GM12878 (cell line): ENCODE data around the gene CCDC51. TPM values are rescaled to one million over a fixed set of nuclear protein-coding genes. Genes with fewer than 3 reads are reported as not detected.

ENCODE experiments used
- ATAC-seq: fragments of 200-7000 bp; cut with Tn5 transposase; 3 replicates; pipeline ENCODE4 v1.9.1; 2020; ENCODE audit warnings: mild to moderate bottlenecking, moderate library complexity
- BruUV-seq: library from RNA; stranded (reverse); fragments of 400-500 nt; replicated peaks from 2 replicates; lab custom pipeline; 2021; lab: Mats Ljungman, UMichigan
- CTCF ChIA-PET: fragments of 300-600 bp; sonication (Branson Sonifier 250); formaldehyde crosslinking; extraction: SDS; loops from one replicate; lab custom pipeline; 2021; ENCODE audit warnings: inconsistent platforms; lab: Yijun Ruan, JAX
- POLR2A ChIA-PET: fragments of 350-600 bp; formaldehyde crosslinking; extraction: SDS; loops from one replicate; lab custom pipeline; 2021; ENCODE audit warnings: inconsistent platforms; lab: Charles Lee
- RAD21 ChIA-PET: fragments of 300-600 bp; sonication (Branson Sonifier 250); formaldehyde crosslinking; loops from one replicate; lab custom pipeline; 2023; ENCODE audit warnings: antibody characterized with exemption; ENCODE audit not compliant: unreplicated experiment; lab: Charles Lee
- SMC1A ChIA-PET: fragments of 300-600 bp; sonication (Branson Sonifier 250); formaldehyde crosslinking; loops from one replicate; lab custom pipeline; 2023; ENCODE audit not compliant: unreplicated experiment, uncharacterized antibody; lab: Charles Lee
- DNase-seq: peaks from one replicate; pipeline ENCODE4 v3.0.0-alpha.2; 2011; ENCODE audit warnings: low read depth, low spot score
- FAIRE-seq: peaks from 3 replicates; lab custom pipeline; 2011; peaks lifted over from hg19 to GRCh38; lab: Jason Lieb, UNC
- H2AFZ ChIP-seq: 2 replicates; pipeline ENCODE4 v1.6.0; 2011; ENCODE audit warnings: low read depth, low read length, control low read depth; ENCODE audit not compliant: control insufficient read depth
- H3K27ac ChIP-seq: 2 replicates; pipeline ENCODE4 v1.5.1; 2011; ENCODE audit warnings: control low read depth; ENCODE audit not compliant: control insufficient read depth, insufficient read depth
- H3K27me3 ChIP-seq, 2 experiments: replicated peaks in 1 of 2; 2 replicates each; pipeline versions ENCODE4 v1.6.0 to v1.6.1; 2011; ENCODE audit warnings: low read length in 1 of 2; ENCODE audit not compliant: control insufficient read depth in 2 of 2, insufficient read depth in 2 of 2
- H3K36me3 ChIP-seq, 2 experiments: 2 replicates each; pipeline ENCODE4 v1.5.1; 2011; ENCODE audit warnings: low read length in 1 of 2; ENCODE audit not compliant: control insufficient read depth in 2 of 2, insufficient read depth in 2 of 2
- H3K4me1 ChIP-seq: 2 replicates; pipeline ENCODE4 v1.6.1; 2011; ENCODE audit warnings: mild to moderate bottlenecking, low read length, moderate library complexity, mixed read lengths; ENCODE audit not compliant: control insufficient read depth, insufficient read depth
- H3K4me2 ChIP-seq: 2 replicates; pipeline ENCODE4 v1.6.0; 2011; ENCODE audit warnings: control low read depth; ENCODE audit not compliant: control insufficient read depth, insufficient read depth
- H3K4me3 ChIP-seq: fragments of 200-600 bp; sonication (generic); 2 replicates; pipeline ENCODE4 v1.5.1; 2016
- H3K79me2 ChIP-seq: 2 replicates; pipeline ENCODE4 v1.6.0; 2011; ENCODE audit warnings: low read length; ENCODE audit not compliant: control insufficient read depth, insufficient read depth
- H3K9ac ChIP-seq: 2 replicates; pipeline ENCODE4 v1.8.0; 2011; ENCODE audit warnings: low read length, control low read depth, mixed read lengths; ENCODE audit not compliant: control insufficient read depth, insufficient read depth
- H3K9me3 ChIP-seq: replicated peaks from 3 replicates; pipeline ENCODE4 v1.5.1; 2011; ENCODE audit warnings: mild to moderate bottlenecking, low read length; ENCODE audit not compliant: control insufficient read depth, insufficient read depth
- H4K20me1 ChIP-seq: 2 replicates; pipeline ENCODE4 v1.6.0; 2011; ENCODE audit not compliant: control insufficient read depth, insufficient read depth
- ATF2 ChIP-seq: IDR thresholded peaks from 2 replicates; pipeline ENCODE4 v1.6.1; 2012; ENCODE audit warnings: low read length, inconsistent platforms
- EP300 ChIP-seq, 2 experiments: fragments of 150-350 bp in 1 of 2; IDR thresholded peaks; 2 replicates each; pipeline ENCODE4 v1.6.1; 2011 to 2012; ENCODE audit warnings: low read depth in 2 of 2, low read length in 2 of 2, borderline replicate concordance in 1 of 2, improper control_type of control experiment in 1 of 2, inconsistent platforms in 1 of 2; ENCODE audit not compliant: control insufficient read depth in 1 of 2
- MTA2 ChIP-seq: fragments of 450-650 bp; IDR thresholded peaks from 2 replicates; pipeline ENCODE4 v1.6.1; 2016; ENCODE audit warnings: low read depth, mild to moderate bottlenecking, moderate library complexity
- RAD21 ChIP-seq: IDR thresholded peaks from 2 replicates; pipeline ENCODE4 v1.6.1; 2011; ENCODE audit warnings: mild to moderate bottlenecking, low read depth, low read length, moderate library complexity; ENCODE audit not compliant: insufficient read depth
- RELA ChIP-seq: fragments of 450-650 bp; IDR thresholded peaks from 2 replicates; pipeline ENCODE4 v1.8.0; 2014; ENCODE audit warnings: borderline replicate concordance; ENCODE audit not compliant: partially characterized antibody
- SREBF1 ChIP-seq: IDR thresholded peaks from 2 replicates; pipeline ENCODE4 v1.6.1; 2012; ENCODE audit warnings: mild to moderate bottlenecking, low read length
- SREBF2 ChIP-seq: IDR thresholded peaks from 2 replicates; pipeline ENCODE4 v1.6.1; 2012; ENCODE audit warnings: mild to moderate bottlenecking, low read length
- TAF1 ChIP-seq: IDR thresholded peaks from 2 replicates; pipeline ENCODE4 v1.6.1; 2011; ENCODE audit warnings: mild to moderate bottlenecking, low read depth, low read length, borderline replicate concordance
- TCF12 ChIP-seq: IDR thresholded peaks from 2 replicates; pipeline ENCODE4 v1.6.1; 2011; ENCODE audit warnings: low read depth, mild to moderate bottlenecking, low read length
- ZBTB4 ChIP-seq: fragments of 450-650 bp; formaldehyde crosslinking; IDR thresholded peaks from 2 replicates; pipeline ENCODE4 v1.4.0; 2022; ENCODE audit warnings: mild to moderate bottlenecking, moderate library complexity
- ZBTB40 ChIP-seq: fragments of 450-650 bp; IDR thresholded peaks from 2 replicates; pipeline ENCODE4 v1.6.1; 2016; ENCODE audit warnings: mild to moderate bottlenecking, moderate library complexity, borderline replicate concordance
- WGBS: methylation state at CpG from one replicate; pipeline ENCODE4 v1.1.6; 2016; ENCODE audit warnings: low lambda C conversion rate; ENCODE audit not compliant: insufficient replicate concordance, insufficient coverage; ENCODE audit errors: missing lambda C conversion rate; 5-methylcytosine and 5-hydroxymethylcytosine counted together
- in situ Hi-C: fragments of 300-500 bp; cut with MboI; formaldehyde crosslinking; loops from 9 replicates; pipeline ENCODE4 v1.14.3; 2018; ENCODE audit warnings: mixed read lengths
- intact Hi-C: fragments of 100-400 bp; cut with micrococcal nuclease; formaldehyde crosslinking; loops from one replicate; pipeline ENCODE4 v1.14.2; 2022; ENCODE audit not compliant: unreplicated experiment
- polyA plus RNA-seq, 11 experiments: library from polyadenylated mRNA; depleted of rRNA in 4 of 11; unstranded in 6 of 11; stranded (reverse) in 5 of 11; fragments of >200 nt; fragmentation: Nextera tagmentation in 4 of 11; fragmentation: Illumina TruSeq in 1 of 11; extraction: Ambion mirVana in 4 of 11; extraction: Trizol in 1 of 11; gene quantifications; 1 replicate in 1 of 11; 2 replicates in 10 of 11; pipeline versions ENCODE4 v1.2.1 to v1.2.3, GENCODE V29; 2011 to 2016; ENCODE audit warnings: inconsistent platforms in 2 of 11, missing spikeins in 2 of 11, low read depth in 1 of 11
- total RNA-seq, 4 experiments: library from RNA; depleted of rRNA in 3 of 4; stranded (reverse); fragments of >200 nt in 3 of 4; fragmentation: Illumina TruSeq in 1 of 4; extraction: Trizol in 1 of 4; gene quantifications; 2 replicates each; pipeline versions ENCODE4 v1.2.1 to v1.2.3, GENCODE V29; 2013 to 2021

Gene CCDC51
- total and polyA plus RNA-seq, 10 of the 15 experiments (the other 5 are each of a cell fraction or from before 2014, with no cell fraction given), result 10.6 to 54.9 (median 28.5) TPM

GRCh38 chr3:48451270-48451669 lies 11.4 kb upstream of the CCDC51 start (continued):
- TF ChIP-seq ZBTB40 (no peak), MTA2 (no peak), RELA (no peak)

GRCh38 chr3:48446425-48447193 lies 6.7 kb upstream of the CCDC51 start, which contains the start of gene ATRIP:
Gene ATRIP (plus strand): TSS chr3:48446737. CDS start chr3:48446846, 109 bp downstream.
- no peak for FAIRE-seq
- peak within 1 kb of the TSS; percentile 87 for H3K9ac ChIP-seq
- ChIA-PET CTCF (interaction anchor here (0.6 to 5.8 kb wide), 9 partner anchors 10 to 116 kb away, joined by 3 to 69 read pairs (median 4); partner anchors contain the start of gene PFKFB4), SMC1A (interaction anchor here (1.0 to 3.3 kb wide), 6 partner anchors 9 to 109 kb away, joined by 3 to 16 read pairs (median 4); no protein-coding TSS in a partner anchor), RAD21 (interaction anchor here (0.7 to 2.6 kb wide), 6 partner anchors 11 to 189 kb away, joined by 3 to 20 read pairs (median 6); partner anchors contain the start of genes PFKFB4 and SLC26A6), POLR2A (interaction anchor here (0.6 to 2.2 kb wide), 12 partner anchors 9 to 983 kb away, joined by 3 to 9 read pairs (median 4); partner anchors contain the start of genes NICN1, QRICH1 and SLC26A6)
- BruUV-seq, result no TSS peak
- no peaks in the 10 kb centered on the region for H4K20me1 ChIP-seq
- peaks cover 13% of the 10 kb centered on the region for H3K4me1 ChIP-seq
- H3K27me3 ChIP-seq, result no peaks in the 10 kb centered on the region
- intact Hi-C loops, result loop anchor here (5.0 kb wide), 2 partner anchors 61 to 111 kb away; partner anchors contain the start of gene PFKFB4
- H3K4me3 ChIP-seq, result peak within 1 kb of the TSS; percentile 74
- WGBS, result 2% methylated on average over 87 of the region's 91 CpGs
- H3K79me2 ChIP-seq, result peaks cover 35% of the 10 kb centered on the region
- no peaks in the 10 kb centered on the region for H3K9me3 ChIP-seq
- H3K36me3 ChIP-seq, result peaks cover 0 to 3% of the 10 kb centered on the region in 2 experiments; a peak in 3 of 4 replicates
- H3K4me2 ChIP-seq, result peak within 1 kb of the TSS; percentile 75
- no peak for DNase-seq
- peak within 1 kb of the TSS; percentile 91 for H2AFZ ChIP-seq
- H3K27ac ChIP-seq, result peak within 1 kb of the TSS; percentile 72
- in situ Hi-C loops, result no loop called here
- ATAC-seq, result peak; percentile 96
- TF ChIP-seq ZBTB4 (CRISPR knock-in tag) (no peak), TCF12 (no peak), EP300 (IDR thresholded peaks at IDR 0.05; ENCODE audit: borderline replicate concordance in 1 of 2, control insufficient read depth in 1 of 2, low read depth in 2 of 2, low read length in 2 of 2) (no peak), SREBF2 (no peak), RAD21 (no peak), SREBF1 (no peak), TAF1 (peak; percentile 94), ATF2 (no peak)
